Effector memory CD8-positive, alpha-beta T cell (primary cell): ENCODE measurements around the gene MTCH2.

Experiments used
- ATAC-seq: fragments of 150-1000 bp; cut with Tn5 transposase; replicated peaks from 2 replicates; pipeline ENCODE4 v1.10.0; 2021; ENCODE audit warnings: mild to moderate bottlenecking, moderate library complexity
- DNase-seq, 3 experiments: peaks; one replicate each; pipeline ENCODE4 v3.0.0; 2021
- H3K27ac Mint-ChIP-seq, 2 donors: one replicate each; pipeline ENCODE4 v1.8.0; 2022; ENCODE audit warnings: mild to moderate bottlenecking in 2 of 2, mixed read lengths in 2 of 2, moderate library complexity in 2 of 2
- H3K27me3 Mint-ChIP-seq, 2 donors: one replicate each; pipeline ENCODE4 v1.8.0; 2022; ENCODE audit warnings: mixed read lengths in 2 of 2
- H3K36me3 Mint-ChIP-seq: one replicate; pipeline ENCODE4 v1.8.0; 2022; ENCODE audit warnings: mild to moderate bottlenecking, moderate library complexity, mixed read lengths; ENCODE audit not compliant: insufficient read depth
- H3K4me1 Mint-ChIP-seq, 2 donors: one replicate each; pipeline ENCODE4 v1.8.0; 2022; ENCODE audit warnings: low read depth in 2 of 2, mixed read lengths in 2 of 2
- H3K4me3 Mint-ChIP-seq, 2 donors: one replicate each; pipeline ENCODE4 v1.8.0; 2022; ENCODE audit warnings: mild to moderate bottlenecking in 2 of 2, mixed read lengths in 2 of 2, moderate library complexity in 2 of 2
- H3K9me3 Mint-ChIP-seq, 2 donors: one replicate each; pipeline ENCODE4 v1.8.0; 2022; ENCODE audit warnings: mixed read lengths in 2 of 2

The MTCH2 gene

DNA sequence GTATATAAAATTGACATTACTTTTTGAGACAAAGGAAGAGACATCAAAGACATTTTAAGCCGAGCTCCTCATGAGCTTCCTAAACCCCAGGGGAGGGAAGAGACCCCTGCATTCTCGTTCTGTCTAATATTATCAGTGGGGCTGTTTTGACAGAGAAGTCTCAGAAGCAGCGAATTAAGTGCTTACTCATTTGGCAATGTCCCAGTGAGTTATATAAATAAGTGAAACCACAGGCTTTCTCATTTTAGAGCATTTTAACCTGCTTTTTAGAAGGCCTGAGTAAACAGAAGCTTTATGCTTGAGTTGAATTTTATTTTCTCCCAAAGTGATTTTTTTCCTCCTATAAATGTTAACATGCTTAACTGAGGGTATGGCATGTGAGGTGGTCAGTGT is 24.9 kb downstream of the MTCH2 start:
- no peaks in the 10 kb centered on the region for H3K27me3 Mint-ChIP-seq
- peaks cover 20% of the 10 kb centered on the region for H3K36me3 Mint-ChIP-seq
- H3K4me1 Mint-ChIP-seq: peaks cover 0 to 4% of the 10 kb centered on the region in 2 donors
- H3K27ac Mint-ChIP-seq: no peak overlapping the region
- H3K9me3 Mint-ChIP-seq: no peaks in the 10 kb centered on the region
- DNase-seq (no peak), ATAC-seq (no peak)
- H3K4me3 Mint-ChIP-seq: no peak overlapping the region

DNA sequence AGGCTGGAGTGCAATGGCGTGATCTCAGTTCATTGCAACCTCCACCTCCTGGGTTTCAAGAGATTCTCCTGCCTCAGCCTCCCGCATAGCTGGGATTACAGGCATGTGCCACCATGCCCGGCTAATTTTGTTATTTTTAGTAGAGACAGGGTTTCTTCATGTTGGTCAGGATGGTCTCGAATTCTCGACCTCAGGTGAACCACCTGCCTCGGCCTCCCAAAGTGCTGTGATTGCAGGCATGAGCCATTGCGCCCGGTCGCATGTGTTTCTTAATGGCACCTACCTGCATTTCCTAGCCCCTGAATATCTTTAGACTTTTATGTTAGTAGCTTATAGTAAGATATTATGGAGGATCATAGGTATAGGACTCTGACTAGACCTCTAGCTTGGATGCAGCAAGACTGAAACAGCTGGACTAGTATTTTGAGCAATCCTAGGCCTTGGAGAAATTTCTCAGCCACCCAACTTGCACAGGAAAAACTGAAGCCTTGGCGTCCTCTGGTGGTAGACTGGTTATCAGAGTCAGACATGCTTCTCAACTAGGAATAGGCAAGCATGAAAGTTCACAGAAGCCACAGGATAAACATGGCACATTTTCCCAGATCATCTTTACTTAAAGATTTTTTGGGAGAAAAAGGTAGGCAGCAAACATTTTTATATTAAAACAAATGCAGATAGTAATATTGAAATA is 25.5 kb downstream of the MTCH2 start:
- Mint-ChIP-seq H3K27me3 (no peaks in the 10 kb centered on the region), H3K36me3 (peaks cover 20% of the 10 kb centered on the region), H3K4me3 (no peak overlapping the region), H3K4me1 (peaks cover 0 to 4% of the 10 kb centered on the region in 2 donors), H3K9me3 (no peaks in the 10 kb centered on the region), H3K27ac (no peak overlapping the region)
- no peak for ATAC-seq
- DNase-seq: no peak

DNA sequence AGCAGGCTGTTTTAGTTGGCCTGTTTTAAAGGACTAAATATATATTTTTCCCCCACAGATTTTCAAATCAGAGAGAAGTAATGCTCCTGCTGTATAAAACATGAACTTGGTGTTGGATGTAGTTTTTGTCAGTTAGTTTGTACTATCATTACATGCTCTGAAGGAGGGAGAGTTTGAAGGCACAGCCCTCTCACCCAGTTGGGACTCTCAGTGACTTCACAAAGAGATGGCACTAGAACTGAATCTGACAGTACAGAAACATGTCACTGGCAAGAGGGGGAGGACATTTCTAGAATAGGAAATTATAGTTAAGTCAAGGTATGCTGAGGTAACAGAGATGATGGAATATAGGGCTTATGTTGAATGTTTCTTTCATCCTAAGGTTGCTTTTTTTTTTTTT is 27.1 kb downstream of the MTCH2 start:
- Mint-ChIP-seq H3K27me3 (no peaks in the 10 kb centered on the region), H3K27ac (no peak overlapping the region), H3K36me3 (peaks cover 20% of the 10 kb centered on the region), H3K9me3 (no peaks in the 10 kb centered on the region), H3K4me3 (no peak overlapping the region), H3K4me1 (peaks cover 0 to 4% of the 10 kb centered on the region in 2 donors)
- DNase-seq (no peak), ATAC-seq (no peak)

DNA sequence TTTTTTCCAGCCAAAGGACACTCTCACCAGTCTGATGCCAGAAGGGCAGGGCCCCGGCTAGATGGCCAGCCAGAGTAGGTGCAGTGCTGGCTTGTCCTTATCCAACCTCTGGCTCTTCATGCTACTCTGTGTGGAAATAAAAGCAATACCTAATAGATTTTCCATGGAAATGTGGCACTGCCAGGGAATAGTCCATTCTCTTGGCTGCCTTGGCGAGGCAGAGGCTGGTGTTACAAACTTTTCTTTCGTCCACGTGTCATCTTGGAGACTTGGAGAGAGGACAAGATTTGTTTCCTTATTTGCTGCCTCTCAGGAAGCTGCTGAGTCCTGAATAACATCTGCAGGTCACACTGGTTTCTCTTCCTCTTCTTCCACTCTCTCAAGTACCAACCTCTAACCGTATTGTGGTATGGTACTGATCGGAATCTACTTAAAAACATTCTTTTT is 31.0 kb downstream of the MTCH2 start:
- Mint-ChIP-seq H3K4me3 (no peak overlapping the region), H3K36me3 (peaks cover 13% of the 10 kb centered on the region), H3K4me1 (peaks cover 3 to 4% of the 10 kb centered on the region in 2 donors), H3K27me3 (no peaks in the 10 kb centered on the region), H3K27ac (peak overlapping the region in 1 of 2 donors; percentile 14), H3K9me3 (no peaks in the 10 kb centered on the region)
- DNase-seq (no peak), ATAC-seq (no peak)

DNA sequence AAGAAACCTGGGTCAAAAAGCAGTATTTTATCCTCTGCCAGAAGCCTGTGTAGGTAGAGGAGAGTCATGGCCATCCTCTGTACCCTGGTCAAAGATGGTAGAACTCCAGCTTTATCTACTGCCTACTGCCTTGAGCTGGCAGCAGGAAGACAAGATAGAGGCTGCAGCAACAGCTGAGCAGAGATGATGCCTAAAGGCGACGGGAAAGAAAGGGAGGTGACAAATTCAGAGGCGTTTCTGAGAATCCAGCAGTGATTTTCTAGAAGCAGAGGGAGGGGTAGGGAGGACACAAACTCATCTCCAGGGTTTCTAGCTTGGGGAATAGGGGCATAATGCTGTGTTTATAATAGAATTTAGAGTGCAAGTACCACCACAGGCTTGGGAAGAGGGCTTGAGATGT is 32.7 kb downstream of the MTCH2 start:
- Mint-ChIP-seq H3K4me1 (peaks cover 0 to 3% of the 10 kb centered on the region in 2 donors), H3K36me3 (peaks cover 8% of the 10 kb centered on the region), H3K9me3 (no peaks in the 10 kb centered on the region), H3K27ac (peak overlapping the region in 1 of 2 donors; percentile 78), H3K27me3 (no peaks in the 10 kb centered on the region), H3K4me3 (no peak overlapping the region)
- DNase-seq: no peak
- no peak for ATAC-seq

DNA sequence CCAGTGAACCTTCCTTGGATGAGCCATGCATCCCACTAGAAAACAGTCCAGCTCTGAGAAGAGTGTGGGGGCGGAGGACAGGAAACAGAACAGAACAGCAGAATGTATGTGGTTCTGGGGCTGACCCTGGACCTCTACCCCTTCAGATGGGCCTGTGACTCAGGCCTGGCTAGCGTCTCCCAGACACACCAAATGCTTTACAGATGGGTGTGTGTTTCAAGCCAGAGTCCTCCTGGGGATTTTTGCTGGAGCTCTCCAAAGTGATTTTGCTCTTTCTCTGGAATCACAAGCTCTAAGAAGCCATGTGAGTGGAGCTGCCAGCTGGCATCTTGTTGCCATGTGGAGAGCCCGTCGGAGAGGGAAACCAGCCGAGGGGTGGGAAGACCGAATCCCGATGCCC is 35.0 kb downstream of the MTCH2 start:
- H3K27ac Mint-ChIP-seq: no peak overlapping the region
- peaks cover 0 to 3% of the 10 kb centered on the region in 2 donors for H3K4me1 Mint-ChIP-seq
- H3K9me3 Mint-ChIP-seq: no peaks in the 10 kb centered on the region
- H3K27me3 Mint-ChIP-seq: no peaks in the 10 kb centered on the region
- peaks cover 6% of the 10 kb centered on the region for H3K36me3 Mint-ChIP-seq
- no peak overlapping the region for H3K4me3 Mint-ChIP-seq
- ATAC-seq (no peak), DNase-seq (no peak)

DNA sequence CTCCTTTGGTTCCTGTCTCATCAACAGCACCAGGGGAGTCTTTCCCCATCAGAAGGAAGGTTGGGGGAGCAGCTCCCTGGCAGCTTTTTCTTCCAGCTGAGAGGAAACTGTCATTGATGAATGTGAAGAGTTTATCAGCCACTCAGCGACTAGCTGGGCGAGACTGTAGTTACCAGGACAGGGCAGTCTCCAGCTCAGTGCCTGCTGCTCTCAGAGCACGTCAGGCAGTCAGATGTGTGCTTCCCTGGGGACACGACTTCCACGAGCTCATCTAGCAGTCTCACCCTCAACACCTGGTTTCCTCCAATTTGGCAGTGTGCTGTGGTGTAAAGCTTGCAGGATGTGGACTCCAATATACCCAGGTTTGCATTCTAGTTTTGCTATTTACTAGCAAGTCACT is 35.6 kb downstream of the MTCH2 start:
- Mint-ChIP-seq H3K4me1 (peaks cover 0 to 3% of the 10 kb centered on the region in 2 donors), H3K9me3 (no peaks in the 10 kb centered on the region), H3K27me3 (no peaks in the 10 kb centered on the region), H3K27ac (no peak overlapping the region), H3K36me3 (peaks cover 6% of the 10 kb centered on the region), H3K4me3 (no peak overlapping the region)
- no peak for ATAC-seq
- no peak for DNase-seq

DNA sequence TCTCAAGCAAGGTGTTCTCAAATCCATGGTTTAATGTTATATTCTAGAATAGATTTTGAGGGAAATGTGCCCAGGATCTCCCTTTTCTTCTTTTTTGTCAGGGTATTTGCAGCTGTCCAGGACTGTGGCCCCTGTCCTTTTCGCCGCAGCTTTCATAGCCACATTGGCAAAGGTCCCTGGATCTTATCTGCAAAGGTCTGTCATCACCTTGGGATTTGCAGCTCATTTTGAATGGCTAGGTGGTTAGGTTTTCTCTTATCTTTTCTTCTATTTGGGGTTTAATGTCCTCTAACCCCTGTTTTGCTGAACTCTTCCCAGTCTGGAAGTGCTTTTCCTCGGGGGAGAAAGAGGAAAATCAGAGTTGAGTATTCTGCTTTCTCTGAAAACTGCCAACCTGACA is 36.4 kb downstream of the MTCH2 start:
- Mint-ChIP-seq H3K9me3 (no peaks in the 10 kb centered on the region), H3K27me3 (no peaks in the 10 kb centered on the region), H3K27ac (no peak overlapping the region), H3K36me3 (peaks cover 6% of the 10 kb centered on the region), H3K4me1 (peaks cover 0 to 3% of the 10 kb centered on the region in 2 donors), H3K4me3 (no peak overlapping the region)
- ATAC-seq (no peak), DNase-seq (no peak)

DNA sequence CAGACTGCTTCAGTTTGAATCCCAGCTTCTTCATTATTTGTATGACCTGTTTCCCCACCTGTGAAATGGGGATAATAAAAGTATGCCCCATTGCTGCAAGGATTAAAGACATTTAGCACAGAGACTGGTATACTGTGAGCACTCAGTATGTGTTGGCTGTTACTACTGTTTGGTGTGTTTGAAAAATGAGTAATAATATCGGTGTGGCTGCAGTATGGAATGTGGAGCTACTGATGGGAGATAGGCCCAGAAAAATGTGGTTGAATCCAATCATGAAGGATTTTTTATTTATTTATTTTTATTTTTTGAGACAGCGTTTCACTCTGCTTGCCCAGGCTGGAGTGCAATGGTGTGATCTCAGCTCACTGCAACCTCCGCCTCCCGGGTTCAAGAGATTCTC is 39.1 kb downstream of the MTCH2 start:
- Mint-ChIP-seq H3K27ac (no peak overlapping the region), H3K4me3 (no peak overlapping the region), H3K36me3 (peaks cover 3% of the 10 kb centered on the region), H3K9me3 (no peaks in the 10 kb centered on the region), H3K27me3 (no peaks in the 10 kb centered on the region), H3K4me1 (no peaks in the 10 kb centered on the region)
- DNase-seq (no peak), ATAC-seq (no peak)

DNA sequence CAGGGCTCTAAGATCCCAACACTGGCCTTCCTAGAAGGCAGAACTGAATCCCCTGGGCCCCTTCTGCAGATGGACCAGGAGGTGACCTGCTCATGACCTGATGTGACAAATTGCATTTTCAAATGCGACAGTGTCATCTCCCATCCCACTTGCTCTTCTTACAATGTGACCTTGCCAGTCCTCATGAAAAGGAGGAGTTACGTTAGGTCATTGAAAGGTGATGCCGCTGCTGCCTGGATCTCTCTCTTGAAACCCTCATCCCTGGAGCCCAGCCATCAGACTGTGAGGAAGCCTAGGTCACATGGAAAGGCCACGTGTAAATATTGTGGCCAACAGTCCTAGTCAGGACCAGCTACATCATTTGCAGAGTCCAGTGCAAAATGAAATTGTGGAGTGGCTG is 42.5 kb downstream of the MTCH2 start:
- no peak overlapping the region for H3K27ac Mint-ChIP-seq
- H3K9me3 Mint-ChIP-seq: no peaks in the 10 kb centered on the region
- H3K4me3 Mint-ChIP-seq: no peak overlapping the region
- ATAC-seq (no peak), DNase-seq (no peak)
- no peaks in the 10 kb centered on the region for H3K4me1 Mint-ChIP-seq
- peaks cover 10 to 14% of the 10 kb centered on the region in 2 donors for H3K27me3 Mint-ChIP-seq
- no peaks in the 10 kb centered on the region for H3K36me3 Mint-ChIP-seq

DNA sequence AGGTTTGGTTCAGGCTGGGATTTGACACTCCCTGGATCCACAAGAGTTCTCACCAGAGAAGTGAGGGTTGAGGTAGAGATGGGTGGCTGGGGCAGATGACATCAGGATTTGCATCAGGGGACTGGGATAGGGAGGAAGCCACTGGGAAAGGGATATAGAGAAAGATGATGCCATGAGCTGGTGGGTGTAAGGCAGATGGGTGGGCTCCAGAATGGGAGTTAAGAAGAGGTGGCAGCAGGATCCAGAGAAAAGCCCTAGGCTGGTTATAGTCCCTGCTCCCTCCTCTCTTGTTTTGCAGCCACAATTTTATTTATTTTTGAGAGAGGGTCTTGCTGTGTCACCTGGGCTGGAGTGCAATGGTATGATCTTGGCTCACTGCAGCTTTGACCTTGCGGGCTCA is 46.4 kb downstream of the MTCH2 start:
- H3K4me1 Mint-ChIP-seq: peaks cover 0 to 8% of the 10 kb centered on the region in 2 donors
- DNase-seq: no peak
- ATAC-seq: no peak
- H3K4me3 Mint-ChIP-seq: no peak overlapping the region
- H3K36me3 Mint-ChIP-seq: no peaks in the 10 kb centered on the region
- H3K27me3 Mint-ChIP-seq: peaks cover 27 to 47% of the 10 kb centered on the region in 2 donors
- H3K9me3 Mint-ChIP-seq: no peaks in the 10 kb centered on the region
- no peak overlapping the region for H3K27ac Mint-ChIP-seq

DNA sequence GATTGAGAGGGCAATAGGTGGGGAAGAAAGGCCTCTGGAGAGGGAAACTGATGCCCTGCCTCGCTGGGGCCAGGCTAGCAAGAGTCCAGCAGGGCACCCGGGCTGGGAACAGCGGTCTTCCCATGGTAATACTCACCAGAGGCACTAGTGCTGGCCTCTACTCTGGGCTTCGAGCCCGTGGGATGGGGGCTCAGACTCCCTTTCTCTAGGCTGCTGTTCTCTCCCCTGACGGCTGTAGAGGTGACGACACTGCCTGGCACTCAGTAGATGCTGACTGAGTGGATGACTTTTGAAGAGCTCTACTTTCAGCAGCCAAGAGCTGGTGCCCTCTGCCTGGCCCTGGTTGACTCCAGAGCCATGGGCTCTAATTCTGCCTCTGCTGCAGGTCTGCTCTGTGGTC is 47.3 kb downstream of the MTCH2 start:
- Mint-ChIP-seq H3K27me3 (peaks cover 27 to 47% of the 10 kb centered on the region in 2 donors), H3K4me1 (peaks cover 0 to 8% of the 10 kb centered on the region in 2 donors), H3K36me3 (no peaks in the 10 kb centered on the region), H3K27ac (no peak overlapping the region), H3K9me3 (no peaks in the 10 kb centered on the region), H3K4me3 (no peak overlapping the region)
- no peak for ATAC-seq
- DNase-seq: no peak

DNA sequence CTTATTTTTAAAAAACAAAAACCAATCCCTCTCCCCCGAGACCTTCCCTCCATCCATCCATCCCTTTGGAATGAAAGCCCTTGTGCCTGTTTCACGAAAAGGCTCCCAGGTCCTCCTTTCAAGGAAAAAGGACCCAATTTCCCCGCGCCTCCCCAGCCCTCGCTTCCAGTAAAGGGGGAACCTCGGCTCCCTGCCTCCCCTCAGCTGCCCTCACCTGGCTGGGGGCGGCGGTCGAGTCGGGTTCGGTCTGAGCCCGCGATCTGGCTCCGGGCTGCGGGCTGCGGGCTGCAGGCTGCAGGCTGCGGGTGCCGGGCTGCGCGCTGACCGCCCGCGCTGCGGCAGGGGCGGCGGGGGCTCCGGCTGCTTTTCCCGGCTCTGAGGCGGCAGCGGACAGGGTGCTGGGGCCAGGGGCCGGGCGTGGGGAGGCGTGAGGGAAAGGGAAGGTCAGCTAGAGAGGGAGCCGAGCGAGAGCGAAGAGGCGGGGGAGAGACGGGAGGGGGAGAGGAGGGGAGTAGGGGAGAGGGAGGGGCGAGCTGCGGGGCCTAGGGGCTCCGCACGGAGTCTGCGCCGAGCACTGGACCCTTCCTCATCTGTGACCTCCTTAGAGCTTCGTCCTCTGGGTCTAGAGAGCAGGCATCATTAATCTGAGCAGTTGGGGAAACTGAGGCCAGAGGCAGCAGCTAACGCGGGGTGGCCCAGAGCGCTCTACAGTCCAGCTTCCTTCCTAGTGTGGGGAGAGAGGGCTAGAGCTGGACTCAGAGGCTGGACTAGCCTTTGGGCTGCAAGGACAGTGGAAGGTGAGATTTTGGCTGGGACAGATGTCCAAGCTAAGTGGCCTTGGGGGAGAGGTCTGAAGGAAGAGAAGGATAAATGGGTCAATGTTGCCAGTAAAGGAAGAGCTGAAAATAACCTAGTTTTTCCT is 48.2 kb downstream of the MTCH2 start, which contains the start of gene C1QTNF4:
Gene C1QTNF4, minus strand, starts transcription at position 478 of the 922 bp plus-strand sequence. CDS start 3,601 bp downstream, outside the sequence.
- Mint-ChIP-seq H3K4me3 (no peak within 1 kb of the TSS), H3K4me1 (peaks cover 0 to 8% of the 10 kb centered on the region in 2 donors), H3K27ac (no peak within 1 kb of the TSS), H3K36me3 (no peaks in the 10 kb centered on the region), H3K27me3 (peaks cover 27 to 47% of the 10 kb centered on the region in 2 donors), H3K9me3 (no peaks in the 10 kb centered on the region)
- ATAC-seq (no peak), DNase-seq (no peak)
